DND-41 (cell line): ENCODE data around the gene CSNK2A2.

Source experiments
- ATAC-seq: fragments of 200-7000 bp; cut with Tn5 transposase; 3 replicates; pipeline ENCODE4 v1.9.1; 2021; ENCODE audit warnings: low read depth; ENCODE audit not compliant: insufficient read depth
- DNase-seq: peaks from one replicate; pipeline ENCODE4 v3.0.0-alpha.2; 2020
- H2AFZ ChIP-seq: 2 replicates; pipeline ENCODE4 v1.6.0; 2012; ENCODE audit warnings: low read depth, low read length
- H3K27ac ChIP-seq: 2 replicates; pipeline ENCODE4 v1.5.1; 2012; ENCODE audit warnings: low read length, inconsistent platforms
- H3K27me3 ChIP-seq: fragments of 200-600 bp; sonication (generic); 2 replicates; pipeline ENCODE4 v1.6.0; 2012; ENCODE audit warnings: low read length, mild to moderate bottlenecking, inconsistent platforms; ENCODE audit not compliant: insufficient read depth, poor library complexity
- H3K36me3 ChIP-seq: 2 replicates; pipeline ENCODE4 v1.5.1; 2012; ENCODE audit warnings: low read length, inconsistent platforms; ENCODE audit not compliant: insufficient read depth
- H3K4me1 ChIP-seq: 2 replicates; pipeline ENCODE4 v1.5.1; 2012; ENCODE audit warnings: mild to moderate bottlenecking, low read length; ENCODE audit not compliant: insufficient read depth
- H3K4me2 ChIP-seq: 2 replicates; pipeline ENCODE4 v1.6.0; 2012; ENCODE audit warnings: mild to moderate bottlenecking, moderate library complexity, low read length, inconsistent platforms; ENCODE audit not compliant: insufficient read depth
- H3K4me3 ChIP-seq, 2 experiments: fragments of 200-600 bp in 1 of 2; shearing (Covaris generic) in 1 of 2; 2 replicates each; pipeline ENCODE4 v1.5.1; 2012 to 2016; ENCODE audit warnings: inconsistent platforms in 2 of 2, low read length in 2 of 2, mild to moderate bottlenecking in 2 of 2, low read depth in 1 of 2, moderate library complexity in 1 of 2
- H3K79me2 ChIP-seq: 2 replicates; pipeline ENCODE4 v1.6.0; 2012; ENCODE audit warnings: low read length, inconsistent platforms; ENCODE audit not compliant: insufficient read depth
- H3K9ac ChIP-seq: 2 replicates; pipeline ENCODE4 v1.6.0; 2012; ENCODE audit warnings: low read depth, mild to moderate bottlenecking, inconsistent platforms, low read length, moderate library complexity
- H3K9me3 ChIP-seq: 2 replicates; pipeline ENCODE4 v1.5.1; 2012; ENCODE audit warnings: low read length, moderate library complexity, mild to moderate bottlenecking, inconsistent platforms; ENCODE audit not compliant: insufficient read depth, severe bottlenecking
- H4K20me1 ChIP-seq: 2 replicates; pipeline ENCODE4 v1.6.0; 2012; ENCODE audit warnings: low read length; ENCODE audit not compliant: insufficient read depth
- EZH2 ChIP-seq: IDR thresholded peaks from 3 replicates; pipeline ENCODE4 v1.6.1; 2012; ENCODE audit warnings: borderline replicate concordance, low read depth, mild to moderate bottlenecking, moderate library complexity, low read length, inconsistent platforms; ENCODE audit not compliant: severe bottlenecking
- TF ChIP-seq, protein P1 (sequence below): IDR thresholded peaks from 2 replicates; pipeline ENCODE4 v1.5.1; 2012; ENCODE audit warnings: borderline replicate concordance, low read length, moderate library complexity, mild to moderate bottlenecking; ENCODE audit not compliant: poor library complexity, severe bottlenecking; ENCODE audit errors: extremely low read depth

The CSNK2A2 gene

DNA sequence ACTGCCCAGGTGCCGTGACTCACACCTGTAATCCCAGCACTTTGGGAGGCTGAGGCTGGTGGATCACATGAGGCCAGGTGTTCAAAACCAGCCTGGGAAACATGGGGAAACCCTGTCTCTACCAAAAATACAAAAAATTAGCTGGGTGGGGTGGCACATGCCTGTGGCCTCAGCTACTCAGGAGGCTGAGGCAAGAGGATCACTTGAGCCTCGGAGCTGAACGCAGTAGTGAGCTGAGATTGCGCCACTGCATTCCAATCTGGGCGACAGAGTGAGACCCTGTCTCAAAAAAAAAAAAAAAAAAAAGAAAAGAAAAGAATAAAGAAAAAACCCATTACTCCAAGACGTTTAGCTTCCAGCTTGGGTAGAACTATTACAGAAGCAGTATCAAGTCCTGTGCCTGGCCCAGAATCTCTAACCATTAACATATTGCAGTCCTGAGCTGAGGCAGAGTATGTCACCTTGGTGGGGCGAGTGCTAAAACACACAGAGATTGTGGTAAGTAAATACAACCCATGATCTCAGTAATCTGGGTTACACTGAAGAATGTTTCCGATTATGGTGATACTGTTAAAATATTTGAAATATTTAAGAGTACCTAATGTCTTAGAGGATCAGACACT, 45.5 kb downstream of the CSNK2A2 start:
- Histone ChIP-seq H2AFZ (no peak overlapping the region), H3K9me3 (no peaks in the 10 kb centered on the region), H3K4me2 (no peak overlapping the region), H3K4me1 (no peaks in the 10 kb centered on the region), H4K20me1 (peaks cover 5% of the 10 kb centered on the region; the same call in 1 of the 2 replicates), H3K9ac (no peak overlapping the region), H3K36me3 (no peaks in the 10 kb centered on the region), H3K27me3 (no peaks in the 10 kb centered on the region), H3K79me2 (no peaks in the 10 kb centered on the region), H3K27ac (no peak overlapping the region), H3K4me3 (no peak overlapping the region)
- TF ChIP-seq, protein P1, sequence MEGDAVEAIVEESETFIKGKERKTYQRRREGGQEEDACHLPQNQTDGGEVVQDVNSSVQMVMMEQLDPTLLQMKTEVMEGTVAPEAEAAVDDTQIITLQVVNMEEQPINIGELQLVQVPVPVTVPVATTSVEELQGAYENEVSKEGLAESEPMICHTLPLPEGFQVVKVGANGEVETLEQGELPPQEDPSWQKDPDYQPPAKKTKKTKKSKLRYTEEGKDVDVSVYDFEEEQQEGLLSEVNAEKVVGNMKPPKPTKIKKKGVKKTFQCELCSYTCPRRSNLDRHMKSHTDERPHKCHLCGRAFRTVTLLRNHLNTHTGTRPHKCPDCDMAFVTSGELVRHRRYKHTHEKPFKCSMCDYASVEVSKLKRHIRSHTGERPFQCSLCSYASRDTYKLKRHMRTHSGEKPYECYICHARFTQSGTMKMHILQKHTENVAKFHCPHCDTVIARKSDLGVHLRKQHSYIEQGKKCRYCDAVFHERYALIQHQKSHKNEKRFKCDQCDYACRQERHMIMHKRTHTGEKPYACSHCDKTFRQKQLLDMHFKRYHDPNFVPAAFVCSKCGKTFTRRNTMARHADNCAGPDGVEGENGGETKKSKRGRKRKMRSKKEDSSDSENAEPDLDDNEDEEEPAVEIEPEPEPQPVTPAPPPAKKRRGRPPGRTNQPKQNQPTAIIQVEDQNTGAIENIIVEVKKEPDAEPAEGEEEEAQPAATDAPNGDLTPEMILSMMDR, result no peak
- TF ChIP-seq EZH2, result no peak
- DNase-seq (no peak), ATAC-seq (no peak)

DNA sequence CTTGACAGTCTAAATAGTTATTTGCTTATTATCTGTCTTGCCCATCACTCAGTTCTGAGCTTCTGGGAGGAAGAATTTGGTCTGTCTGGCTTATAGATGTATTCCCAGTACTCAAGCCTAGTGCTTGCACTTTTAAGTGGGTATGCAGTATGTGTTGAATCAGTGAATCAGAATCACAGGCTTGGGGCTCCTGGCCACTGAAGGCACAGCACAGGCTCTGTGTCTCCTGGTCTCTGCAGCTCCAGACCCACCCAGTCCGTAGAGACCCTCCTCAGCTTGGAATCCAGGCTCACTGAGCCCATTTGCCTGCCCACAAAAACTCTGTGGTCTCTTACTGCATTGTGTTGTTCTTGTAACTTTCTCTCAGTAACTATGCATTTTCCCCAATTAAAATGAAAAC, 49.4 kb downstream of the CSNK2A2 start:
- Histone ChIP-seq H3K4me1 (no peaks in the 10 kb centered on the region), H4K20me1 (no peaks in the 10 kb centered on the region), H3K79me2 (no peaks in the 10 kb centered on the region), H3K9me3 (no peaks in the 10 kb centered on the region), H3K4me3 (no peak overlapping the region), H2AFZ (no peak overlapping the region), H3K36me3 (no peaks in the 10 kb centered on the region), H3K27me3 (no peaks in the 10 kb centered on the region), H3K9ac (no peak overlapping the region), H3K4me2 (no peak overlapping the region), H3K27ac (no peak overlapping the region)
- no peak for TF ChIP-seq EZH2
- TF ChIP-seq, protein P1, result no peak
- DNase-seq, result no peak
- ATAC-seq, result no peak

DNA sequence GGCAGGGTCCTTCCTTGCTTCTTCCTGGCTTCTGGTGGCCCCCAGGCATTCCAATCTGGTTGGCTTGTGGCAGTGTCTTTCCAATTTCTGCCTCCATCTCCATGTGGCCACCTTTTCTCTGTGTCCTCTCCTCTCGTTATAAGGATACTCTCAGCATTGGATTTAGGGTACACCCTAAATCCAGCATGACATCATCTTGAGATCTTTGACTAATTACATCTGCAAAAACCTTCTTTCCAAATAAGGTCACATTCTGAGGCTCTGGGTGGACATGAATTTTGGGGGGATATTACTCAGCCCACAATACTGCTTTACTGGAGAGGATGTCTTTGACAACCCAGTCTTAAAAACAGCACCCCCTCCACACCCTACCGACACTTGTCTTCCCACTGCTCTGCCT, 49.8 kb downstream of the CSNK2A2 start:
- H3K4me3 ChIP-seq, result no peak overlapping the region
- H3K9ac ChIP-seq, result no peak overlapping the region
- no peak for TF ChIP-seq EZH2
- TF ChIP-seq, protein P1, result no peak
- H3K9me3 ChIP-seq, result no peaks in the 10 kb centered on the region
- no peaks in the 10 kb centered on the region for H3K27me3 ChIP-seq
- H3K27ac ChIP-seq, result no peak overlapping the region
- H4K20me1 ChIP-seq, result no peaks in the 10 kb centered on the region
- H3K4me1 ChIP-seq, result no peaks in the 10 kb centered on the region
- H3K79me2 ChIP-seq, result no peaks in the 10 kb centered on the region
- no peaks in the 10 kb centered on the region for H3K36me3 ChIP-seq
- DNase-seq (no peak), ATAC-seq (no peak)
- no peak overlapping the region for H3K4me2 ChIP-seq
- H2AFZ ChIP-seq, result no peak overlapping the region

DNA sequence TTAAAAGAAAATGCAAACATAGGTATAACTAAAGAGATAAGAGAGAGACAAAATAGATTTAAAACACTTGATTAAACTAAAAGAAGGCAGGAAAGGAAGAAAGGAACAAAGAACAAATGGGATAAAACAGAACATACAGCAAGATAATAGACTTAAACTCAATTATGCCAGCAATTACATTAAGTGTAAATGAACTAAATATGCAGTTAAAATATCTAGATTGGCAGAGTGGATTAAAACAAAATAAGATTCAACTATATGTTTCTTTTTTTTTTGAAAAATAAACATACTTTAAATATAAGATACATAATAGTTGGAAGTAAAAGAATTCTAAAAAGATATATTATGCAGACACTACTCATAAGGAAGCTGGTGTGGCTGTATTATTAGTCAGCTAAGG, 59.1 kb downstream of the CSNK2A2 start:
- no peak overlapping the region for H2AFZ ChIP-seq
- H3K9me3 ChIP-seq, result peaks cover 4% of the 10 kb centered on the region
- ATAC-seq (no peak), DNase-seq (no peak)
- no peaks in the 10 kb centered on the region for H4K20me1 ChIP-seq
- H3K27ac ChIP-seq, result no peak overlapping the region
- H3K9ac ChIP-seq, result no peak overlapping the region
- no peaks in the 10 kb centered on the region for H3K4me1 ChIP-seq
- no peaks in the 10 kb centered on the region for H3K79me2 ChIP-seq
- no peak overlapping the region for H3K4me3 ChIP-seq
- no peak overlapping the region for H3K4me2 ChIP-seq
- no peaks in the 10 kb centered on the region for H3K36me3 ChIP-seq
- no peak for TF ChIP-seq EZH2
- TF ChIP-seq, protein P1, result no peak
- no peaks in the 10 kb centered on the region for H3K27me3 ChIP-seq
